ENCODE results near the gene JRKL. TPM values are rescaled to one million over a fixed set of nuclear protein-coding genes. Genes with fewer than 3 reads are reported as not detected.

Gene JRKL
- total RNA-seq, 1 experiment from 2014 or later = 13.5 TPM

DNA sequence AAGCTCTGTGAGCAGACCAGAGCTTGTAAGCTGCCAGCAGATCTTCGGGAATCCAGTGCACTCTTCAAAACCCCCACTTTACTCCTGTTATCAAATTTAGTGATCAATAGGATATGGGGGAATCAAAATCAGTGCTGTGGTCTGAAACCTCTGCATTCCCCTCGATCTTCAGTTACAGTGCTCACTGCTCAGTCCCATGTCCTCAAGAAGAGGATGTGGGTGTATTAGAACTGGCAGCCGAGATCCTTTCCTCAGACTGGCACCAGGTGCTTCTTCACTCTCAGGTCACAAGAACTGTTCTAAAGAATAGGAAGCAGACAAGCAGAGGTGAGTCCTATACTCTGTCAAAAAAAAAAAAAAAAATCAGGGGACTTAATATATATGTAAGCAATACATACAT, 31.5 kb upstream of the JRKL start:
- H4K20me1 ChIP-seq (ENCODE audit: insufficient read depth) = no peaks in the 10 kb centered on the region
- ChIA-PET POLR2A (ENCODE audit: unreplicated experiment) (no interaction called here), CTCF (no interaction called here)
- H3K4me2 ChIP-seq = no peak overlapping the region
- H3K36me3 ChIP-seq (ENCODE audit: low read depth) = 0 out of 2 replicates have a peak, but pooled peaks cover 7% of the 10 kb centered on the region
- no peak overlapping the region for H3K4me3 ChIP-seq
- no peaks in the 10 kb centered on the region for H3F3A ChIP-seq (ENCODE audit: insufficient read depth, low read depth)
- no peaks in the 10 kb centered on the region for H3K79me2 ChIP-seq (ENCODE audit: low read depth)
- H2AFZ ChIP-seq = no peak overlapping the region
- intact Hi-C loops (cut with micrococcal nuclease; ENCODE audit: unreplicated experiment) = no loop called here
- H3K4me1 ChIP-seq (replicated peaks; ENCODE audit: insufficient read depth) = no peaks in the 10 kb centered on the region
- H3K9me2 ChIP-seq (ENCODE audit: insufficient read depth) = peaks cover 2% of the 10 kb centered on the region; the same call in 1 of the 2 replicates
- DNase-seq = no peak
- no peak overlapping the region for H3K27ac ChIP-seq
- TF ChIP-seq EZH2 (IDR thresholded peaks at IDR 0.05; ENCODE audit: low read depth) = no peak
- no peak for TF ChIP-seq CTCF (conservative IDR thresholded peaks at IDR 0.05)
- H3K9me3 ChIP-seq (ENCODE audit: insufficient read depth, low read depth) = no peaks in the 10 kb centered on the region
- no peaks in the 10 kb centered on the region for H3K27me3 ChIP-seq (ENCODE audit: insufficient read depth, low read depth)
- BruUV-seq (replicated peaks) = no TSS peak

- DNase-seq = no peak
- Histone ChIP-seq H3K9me3 (ENCODE audit: insufficient read depth, low read depth) (no peaks in the 10 kb centered on the region), H4K20me1 (ENCODE audit: insufficient read depth) (no peaks in the 10 kb centered on the region), H3K9me2 (ENCODE audit: insufficient read depth) (peaks cover 3% of the 10 kb centered on the region; the same call in 1 of the 2 replicates), H3K4me2 (no peak overlapping the region), H3K27me3 (ENCODE audit: insufficient read depth, low read depth) (no peaks in the 10 kb centered on the region), H3F3A (ENCODE audit: insufficient read depth, low read depth) (no peaks in the 10 kb centered on the region), H3K36me3 (ENCODE audit: low read depth) (peaks cover 16% of the 10 kb centered on the region; the same call in 1 of the 2 replicates), H3K4me1 (replicated peaks; ENCODE audit: insufficient read depth) (no peaks in the 10 kb centered on the region), H3K27ac (no peak overlapping the region), H3K4me3 (no peak overlapping the region), H3K79me2 (ENCODE audit: low read depth) (no peaks in the 10 kb centered on the region), H2AFZ (no peak overlapping the region)
- POLR2A ChIA-PET (ENCODE audit: unreplicated experiment) = no interaction called here
- TF ChIP-seq EZH2 (IDR thresholded peaks at IDR 0.05; ENCODE audit: low read depth) (no peak), CTCF (conservative IDR thresholded peaks at IDR 0.05) (no peak)
- BruUV-seq (replicated peaks) = no TSS peak
- CTCF ChIA-PET = no interaction called here
- intact Hi-C loops (cut with micrococcal nuclease; ENCODE audit: unreplicated experiment) = no loop called here
Measured at GRCh38 chr11:96361778-96362177, 28.0 kb upstream of the JRKL start.

DNA sequence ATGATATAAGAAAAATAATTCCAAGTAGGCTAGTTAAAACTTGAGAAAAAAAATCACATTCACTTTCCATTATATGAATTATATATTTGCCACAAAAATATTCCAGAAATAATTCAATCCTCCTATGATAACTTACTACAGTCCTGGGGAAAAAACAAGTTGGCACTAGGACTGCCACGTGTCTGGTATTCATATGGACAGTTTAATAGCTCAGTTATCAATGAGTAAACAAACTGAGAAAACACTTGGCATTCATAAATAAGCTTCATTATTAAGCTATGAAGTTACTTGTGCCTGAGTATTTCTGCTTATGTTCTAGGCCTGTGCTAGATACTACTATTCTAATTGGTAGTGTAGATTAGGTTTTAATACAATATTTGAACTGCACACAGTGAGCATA, 24.3 kb upstream of the JRKL start:
- DNase-seq = no peak
- Histone ChIP-seq H3K4me2 (no peak overlapping the region), H3K4me1 (replicated peaks; ENCODE audit: insufficient read depth) (no peaks in the 10 kb centered on the region), H3K79me2 (ENCODE audit: low read depth) (no peaks in the 10 kb centered on the region), H3K27ac (no peak overlapping the region), H3K4me3 (no peak overlapping the region), H3K9me3 (ENCODE audit: insufficient read depth, low read depth) (peaks cover 4% of the 10 kb centered on the region), H3K36me3 (ENCODE audit: low read depth) (peaks cover 23% of the 10 kb centered on the region), H4K20me1 (ENCODE audit: insufficient read depth) (no peaks in the 10 kb centered on the region), H3K27me3 (ENCODE audit: insufficient read depth, low read depth) (no peaks in the 10 kb centered on the region), H3K9me2 (ENCODE audit: insufficient read depth) (peaks cover 3% of the 10 kb centered on the region; the same call in 1 of the 2 replicates), H2AFZ (no peak overlapping the region), H3F3A (ENCODE audit: insufficient read depth, low read depth) (no peaks in the 10 kb centered on the region)
- intact Hi-C loops (cut with micrococcal nuclease; ENCODE audit: unreplicated experiment) = no loop called here
- no TSS peak for BruUV-seq (replicated peaks)
- CTCF ChIA-PET = no interaction called here
- POLR2A ChIA-PET (ENCODE audit: unreplicated experiment) = interaction anchor here (0.7 kb wide), 1 partner anchor 171 kb away, joined by 4 read pairs; no protein-coding TSS in a partner anchor
- no peak for TF ChIP-seq CTCF (conservative IDR thresholded peaks at IDR 0.05)
- TF ChIP-seq EZH2 (IDR thresholded peaks at IDR 0.05; ENCODE audit: low read depth) = no peak

Measured in PC-9 (cell line).